D721Med (cell line): ENCODE data around the gene MAU2.

Source experiments
- DNase-seq: peaks from one replicate; pipeline ENCODE4 v3.0.0; 2011; ENCODE audit warnings: low spot score; ENCODE audit not compliant: insufficient read length
- FAIRE-seq: peaks from 2 replicates; lab custom pipeline; 2011; peaks lifted over from hg19 to GRCh38; lab: Jason Lieb, UNC
- CTCF ChIP-seq: IDR thresholded peaks from 2 replicates; pipeline ENCODE4 v1.5.1; 2012; ENCODE audit warnings: mild to moderate bottlenecking, control low read depth; ENCODE audit not compliant: insufficient read depth; ENCODE audit errors: missing control alignments

The MAU2 gene

GRCh38 chr19:19320361-19321140 lies at the start of gene MAU2, which contains the start of gene SUGP1:
Gene MAU2 (plus strand): TSS chr19:19320829. CDS start chr19:19320860, 31 bp downstream.
Gene SUGP1 (minus strand): TSS chr19:19320509. CDS start chr19:19320496, 13 bp downstream.
- DNase-seq (peak; percentile 87), FAIRE-seq (no peak)
- TF ChIP-seq CTCF: no peak

- FAIRE-seq (no peak), DNase-seq (no peak)
- TF ChIP-seq CTCF: no peak
Observed at GRCh38 chr19:19271828-19272599, 48.6 kb upstream of the MAU2 start.

GRCh38 chr19:19274146-19274545 lies 46.5 kb upstream of the MAU2 start:
- TF ChIP-seq CTCF: no peak
- DNase-seq (no peak), FAIRE-seq (no peak)

- TF ChIP-seq CTCF: no peak
- FAIRE-seq: no peak
- no peak for DNase-seq
Observed at GRCh38 chr19:19274716-19275565, 45.7 kb upstream of the MAU2 start.

- DNase-seq (no peak), FAIRE-seq (no peak)
Observed at GRCh38 chr19:19276386-19276785, 44.2 kb upstream of the MAU2 start.

GRCh38 chr19:19276851-19277250 lies 43.8 kb upstream of the MAU2 start:
- FAIRE-seq (no peak), DNase-seq (peak; percentile 9)
- no peak for TF ChIP-seq CTCF

More at GRCh38 chr19:19276386-19276785, 44.2 kb upstream of the MAU2 start:
- TF ChIP-seq CTCF: no peak
